HEK293 (cell line): ENCODE results near the gene ERO1B.

Experiments used
- CTCF ChIA-PET: fragments of 350-600 bp; formaldehyde crosslinking; extraction: SDS; loops from one replicate; lab custom pipeline; 2021; ENCODE audit warnings: antibody characterized with exemption; lab: Yijun Ruan, JAX
- POLR2A ChIA-PET: fragments of 300-600 bp; formaldehyde crosslinking; extraction: SDS; loops from one replicate; lab custom pipeline; 2020; ENCODE audit warnings: antibody characterized with exemption, inconsistent platforms; lab: Yijun Ruan, JAX
- H3K27ac ChIP-seq: fragments of 200-500 bp; sonication (Bioruptor generic); 2 replicates; pipeline ENCODE4 v1.5.1; 2014; ENCODE audit warnings: low read depth, low read length, control low read depth, inconsistent platforms; ENCODE audit errors: extremely low read depth
- H3K36me3 ChIP-seq, 2 experiments: fragments of 200-500 bp in 1 of 2; sonication (Bioruptor generic) in 1 of 2; 1 replicate in 1 of 2; 2 replicates in 1 of 2; pipeline ENCODE4 v1.5.1; 2014 to 2017; ENCODE audit warnings: inconsistent platforms in 2 of 2, low read length in 2 of 2; ENCODE audit not compliant: control insufficient read depth in 2 of 2, insufficient read depth in 1 of 2
- H3K4me1 ChIP-seq: fragments of 200-500 bp; sonication (Bioruptor generic); 2 replicates; pipeline ENCODE4 v1.5.1; 2014; ENCODE audit warnings: mild to moderate bottlenecking, low read length, inconsistent platforms; ENCODE audit not compliant: control insufficient read depth, insufficient read depth
- H3K4me3 ChIP-seq: 2 replicates; pipeline ENCODE4 v1.5.1; 2011; ENCODE audit warnings: low read depth, mild to moderate bottlenecking, control low read depth, low read length, moderate library complexity
- H3K9me3 ChIP-seq: fragments of 200-500 bp; sonication (Bioruptor generic); 2 replicates; pipeline ENCODE4 v1.5.1; 2014; ENCODE audit warnings: low read depth, low read length, inconsistent platforms; ENCODE audit not compliant: control insufficient read depth, insufficient read depth
- EGR2 ChIP-seq: fragments of 450-650 bp; formaldehyde crosslinking; IDR thresholded peaks from 2 replicates; pipeline ENCODE4 v1.5.1; 2016; ENCODE audit warnings: low read depth, missing biosample characterization, missing genetic modification characterization
- KLF10 ChIP-seq: fragments of 450-650 bp; IDR thresholded peaks from 2 replicates; pipeline ENCODE4 v1.5.1; 2018; ENCODE audit warnings: missing biosample characterization, mild to moderate bottlenecking, missing genetic modification characterization
- PATZ1 ChIP-seq: fragments of 450-650 bp; formaldehyde crosslinking; IDR thresholded peaks from 2 replicates; pipeline ENCODE4 v1.5.1; 2016; ENCODE audit warnings: missing biosample characterization, missing genetic modification characterization
- REST ChIP-seq: fragments of 450-650 bp; formaldehyde crosslinking; IDR thresholded peaks from 2 replicates; pipeline ENCODE4 v1.5.1; 2016; ENCODE audit warnings: missing biosample characterization, missing genetic modification characterization
- SALL2 ChIP-seq: fragments of 450-650 bp; formaldehyde crosslinking; IDR thresholded peaks from 2 replicates; pipeline ENCODE4 v1.5.0; 2017; ENCODE audit warnings: missing biosample characterization, mild to moderate bottlenecking, missing genetic modification characterization, borderline replicate concordance
- ZBTB1 ChIP-seq: fragments of 450-650 bp; formaldehyde crosslinking; IDR thresholded peaks from 2 replicates; pipeline ENCODE4 v1.5.1; 2016; ENCODE audit warnings: missing biosample characterization, missing genetic modification characterization
- ZBTB17 ChIP-seq: fragments of 450-650 bp; formaldehyde crosslinking; IDR thresholded peaks from 2 replicates; pipeline ENCODE4 v1.5.1; 2016; ENCODE audit warnings: missing biosample characterization, missing genetic modification characterization
- ZFP3 ChIP-seq: fragments of 450-650 bp; formaldehyde crosslinking; IDR thresholded peaks from 2 replicates; pipeline ENCODE4 v1.5.1; 2016; ENCODE audit warnings: low read depth, missing biosample characterization, missing genetic modification characterization
- ZNF114 ChIP-seq: fragments of 450-650 bp; formaldehyde crosslinking; IDR thresholded peaks from 2 replicates; pipeline ENCODE4 v1.5.0; 2017; ENCODE audit warnings: missing biosample characterization, missing genetic modification characterization
- ZNF133 ChIP-seq: fragments of 450-650 bp; formaldehyde crosslinking; IDR thresholded peaks from 2 replicates; pipeline ENCODE4 v1.5.1; 2016; ENCODE audit warnings: missing biosample characterization, missing genetic modification characterization
- ZNF140 ChIP-seq: fragments of 450-650 bp; formaldehyde crosslinking; IDR thresholded peaks from 2 replicates; pipeline ENCODE4 v1.5.1; 2016; ENCODE audit warnings: missing biosample characterization, missing genetic modification characterization
- ZNF146 ChIP-seq: fragments of 450-650 bp; formaldehyde crosslinking; IDR thresholded peaks from 2 replicates; pipeline ENCODE4 v1.5.1; 2016; ENCODE audit warnings: missing biosample characterization, missing genetic modification characterization
- ZNF274 ChIP-seq, 2 experiments: fragments of 200-500 bp in 1 of 2; fragments of 450-650 bp in 1 of 2; sonication (Bioruptor generic) in 1 of 2; formaldehyde crosslinking in 1 of 2; IDR thresholded peaks; 2 replicates each; pipeline versions ENCODE4 v1.5.1 to v1.6.1; 2014 to 2016; ENCODE audit warnings: borderline replicate concordance in 1 of 2, inconsistent platforms in 1 of 2, low read length in 1 of 2, missing biosample characterization in 1 of 2, missing genetic modification characterization in 1 of 2
- ZNF416 ChIP-seq: fragments of 450-650 bp; formaldehyde crosslinking; IDR thresholded peaks from 2 replicates; pipeline ENCODE4 v1.5.1; 2016; ENCODE audit warnings: missing biosample characterization, missing genetic modification characterization
- ZNF433 ChIP-seq: fragments of 450-650 bp; formaldehyde crosslinking; IDR thresholded peaks from 2 replicates; pipeline ENCODE4 v1.5.1; 2016; ENCODE audit warnings: missing biosample characterization, missing genetic modification characterization, low read depth
- ZNF473 ChIP-seq: fragments of 450-650 bp; formaldehyde crosslinking; IDR thresholded peaks from 2 replicates; pipeline ENCODE4 v1.5.1; 2017; ENCODE audit warnings: missing biosample characterization, missing genetic modification characterization
- ZNF488 ChIP-seq: fragments of 450-650 bp; formaldehyde crosslinking; IDR thresholded peaks from 2 replicates; pipeline ENCODE4 v1.5.1; 2016; ENCODE audit warnings: missing biosample characterization, missing genetic modification characterization
- ZNF501 ChIP-seq: fragments of 450-650 bp; formaldehyde crosslinking; IDR thresholded peaks from 2 replicates; pipeline ENCODE4 v1.5.1; 2016; ENCODE audit warnings: missing biosample characterization, missing genetic modification characterization
- ZNF558 ChIP-seq: fragments of 450-650 bp; formaldehyde crosslinking; IDR thresholded peaks from 2 replicates; pipeline ENCODE4 v1.5.1; 2016; ENCODE audit warnings: missing biosample characterization, missing genetic modification characterization
- ZNF561 ChIP-seq: fragments of 450-650 bp; IDR thresholded peaks from 2 replicates; pipeline ENCODE4 v1.5.1; 2018; ENCODE audit warnings: missing biosample characterization, missing genetic modification characterization, borderline replicate concordance
- ZNF571 ChIP-seq: fragments of 450-650 bp; formaldehyde crosslinking; IDR thresholded peaks from 2 replicates; pipeline ENCODE4 v1.5.0; 2017; ENCODE audit warnings: missing biosample characterization, missing genetic modification characterization
- ZNF610 ChIP-seq: fragments of 450-650 bp; formaldehyde crosslinking; IDR thresholded peaks from 2 replicates; pipeline ENCODE4 v1.5.1; 2016; ENCODE audit warnings: missing biosample characterization, missing genetic modification characterization, borderline replicate concordance
- ZNF629 ChIP-seq: fragments of 450-650 bp; formaldehyde crosslinking; IDR thresholded peaks from 2 replicates; pipeline ENCODE4 v1.5.1; 2017; ENCODE audit warnings: missing biosample characterization, missing genetic modification characterization
- ZNF639 ChIP-seq: fragments of 450-650 bp; formaldehyde crosslinking; IDR thresholded peaks from 2 replicates; pipeline ENCODE4 v1.5.1; 2016; ENCODE audit warnings: missing biosample characterization, missing genetic modification characterization
- ZNF701 ChIP-seq: fragments of 450-650 bp; formaldehyde crosslinking; IDR thresholded peaks from 2 replicates; pipeline ENCODE4 v1.5.1; 2016; ENCODE audit warnings: missing biosample characterization, missing genetic modification characterization
- ZNF792 ChIP-seq: fragments of 450-650 bp; formaldehyde crosslinking; IDR thresholded peaks from 2 replicates; pipeline ENCODE4 v1.5.1; 2016; ENCODE audit warnings: missing biosample characterization, missing genetic modification characterization
- ZNF830 ChIP-seq: fragments of 450-650 bp; IDR thresholded peaks from 2 replicates; pipeline ENCODE4 v1.5.0; 2018; ENCODE audit warnings: missing biosample characterization, missing genetic modification characterization, low read depth, mild to moderate bottlenecking, moderate library complexity
- ZSCAN23 ChIP-seq: fragments of 450-650 bp; formaldehyde crosslinking; IDR thresholded peaks from 2 replicates; pipeline ENCODE4 v1.5.1; 2016; ENCODE audit warnings: missing biosample characterization, missing genetic modification characterization
- ZXDB ChIP-seq: fragments of 450-650 bp; formaldehyde crosslinking; IDR thresholded peaks from 2 replicates; pipeline ENCODE4 v1.5.1; 2016; ENCODE audit warnings: missing biosample characterization, missing genetic modification characterization

Gene ERO1B

GRCh38 chr1:236220473-236220872 lies 61.3 kb downstream of the ERO1B start (continued):
- TF ChIP-seq ZNF610 (tag by site-specific recombination) (no peak), ZNF571 (tag by site-specific recombination) (no peak), ZNF473 (tag by site-specific recombination) (no peak), ZFP3 (tag by site-specific recombination) (no peak)

GRCh38 chr1:236214761-236215160 lies 67.0 kb downstream of the ERO1B start:
- no peak for TF ChIP-seq ZNF701
- TF ChIP-seq SALL2: no peak
- no peak for TF ChIP-seq ZNF629 (tag by site-specific recombination)
- TF ChIP-seq ZBTB17 (tag by site-specific recombination): no peak
- no peak for TF ChIP-seq PATZ1
- TF ChIP-seq ZNF561 (tag by site-specific recombination): no peak
- TF ChIP-seq ZNF792: no peak
- TF ChIP-seq ZSCAN23 (tag by site-specific recombination): no peak
- no peak for TF ChIP-seq EGR2 (tag by site-specific recombination)
- no peak for TF ChIP-seq ZNF501
- no peak for TF ChIP-seq ZNF488 (tag by site-specific recombination)
- no peak for TF ChIP-seq ZNF140 (tag by site-specific recombination)
- TF ChIP-seq ZNF133 (tag by site-specific recombination): no peak
- TF ChIP-seq REST (tag by site-specific recombination): no peak
- H3K4me3 ChIP-seq: no peak overlapping the region
- H3K9me3 ChIP-seq: no peaks in the 10 kb centered on the region
- H3K27ac ChIP-seq: no peak overlapping the region
- H3K4me1 ChIP-seq: no peaks in the 10 kb centered on the region
- 0 out of 3 replicates have a peak, but pooled peaks cover 0 to 4% of the 10 kb centered on the region in 2 experiments for H3K36me3 ChIP-seq
- POLR2A ChIA-PET: no interaction called here
- CTCF ChIA-PET: no interaction called here

GRCh38 chr1:236213534-236213933 lies 68.2 kb downstream of the ERO1B start:
- Histone ChIP-seq H3K4me3 (no peak overlapping the region), H3K36me3 (0 out of 3 replicates have a peak, but pooled peaks cover 0 to 4% of the 10 kb centered on the region in 2 experiments), H3K27ac (no peak overlapping the region), H3K9me3 (no peaks in the 10 kb centered on the region), H3K4me1 (peaks cover 7% of the 10 kb centered on the region)
- CTCF ChIA-PET: no interaction called here
- POLR2A ChIA-PET: no interaction called here
- no peak for TF ChIP-seq ZNF639
- no peak for TF ChIP-seq ZXDB
- TF ChIP-seq ZNF114 (tag by site-specific recombination): no peak
- no peak for TF ChIP-seq EGR2 (tag by site-specific recombination)
- TF ChIP-seq KLF10 (tag by site-specific recombination): no peak
- TF ChIP-seq ZNF274 (IDR thresholded peaks at IDR 0.05; ENCODE audit: low read length): no peak
- no peak for TF ChIP-seq ZNF274 (tag by site-specific recombination; IDR thresholded peaks at IDR 0.05; ENCODE audit: borderline replicate concordance)
- TF ChIP-seq ZBTB1: no peak
- no peak for TF ChIP-seq ZNF146 (tag by site-specific recombination)
- no peak for TF ChIP-seq ZNF830
- no peak for TF ChIP-seq ZNF433 (tag by site-specific recombination)
- no peak for TF ChIP-seq ZNF416 (tag by site-specific recombination)
- TF ChIP-seq ZNF558: no peak
